Endothelial cell of umbilical vein (primary cell): ENCODE results near the gene GH1. TPM values are rescaled to one million over a fixed set of nuclear protein-coding genes. Genes with fewer than 3 reads are reported as not detected.
A peak's percentile ranks its signal among the peaks of the same experiment; 100 is the strongest.

Experiments used
- BruUV-seq: library from RNA; stranded (reverse); fragments of 400-500 nt; replicated peaks from 2 replicates; lab custom pipeline; 2021; lab: Mats Ljungman, UMichigan
- CTCF ChIA-PET: fragments of 300-600, 350-600 bp; sonication (Branson Sonifier 250); formaldehyde crosslinking; loops from one replicate; lab custom pipeline; 2021; ENCODE audit warnings: antibody characterized with exemption, inconsistent platforms; lab: Charles Lee
- POLR2A ChIA-PET: fragments of 300-600, 350-600 bp; sonication (Branson Sonifier 250); formaldehyde crosslinking; loops from one replicate; lab custom pipeline; 2021; ENCODE audit warnings: antibody characterized with exemption, inconsistent platforms; lab: Charles Lee
- DNase-seq: peaks from one replicate; pipeline ENCODE4 v3.0.0-alpha.2; 2011; ENCODE audit warnings: low read depth, low spot score
- FAIRE-seq: peaks from 2 replicates; lab custom pipeline; 2011; peaks lifted over from hg19 to GRCh38; lab: Jason Lieb, UNC
- H2AFZ ChIP-seq: 2 replicates; pipeline ENCODE4 v1.6.0; 2012; ENCODE audit warnings: low read depth, low read length, control low read depth, inconsistent platforms
- H3K27ac ChIP-seq: 2 replicates; pipeline ENCODE4 v1.5.1; 2011; ENCODE audit warnings: low read depth, mild to moderate bottlenecking, control low read depth, low read length, moderate library complexity; ENCODE audit not compliant: insufficient read depth
- H3K27me3 ChIP-seq, 2 experiments: 2 replicates each; pipeline versions ENCODE4 v1.6.0 to v1.6.1; 2011; ENCODE audit warnings: low read length in 2 of 2, mixed read lengths in 1 of 2; ENCODE audit not compliant: control insufficient read depth in 2 of 2, insufficient read depth in 2 of 2
- H3K36me3 ChIP-seq, 2 experiments: 2 replicates in 1 of 2; 3 replicates in 1 of 2; pipeline ENCODE4 v1.5.1; 2011; ENCODE audit warnings: low read length in 2 of 2, mild to moderate bottlenecking in 1 of 2, moderate library complexity in 1 of 2; ENCODE audit not compliant: control insufficient read depth in 2 of 2, insufficient read depth in 2 of 2; ENCODE audit errors: extremely low read depth in 1 of 2
- H3K4me1 ChIP-seq: 3 replicates; pipeline ENCODE4 v1.5.1; 2011; ENCODE audit warnings: mild to moderate bottlenecking, low read length; ENCODE audit not compliant: control insufficient read depth, insufficient read depth; ENCODE audit errors: extremely low read depth
- H3K4me2 ChIP-seq: 2 replicates; pipeline ENCODE4 v1.6.1; 2011; ENCODE audit warnings: low read length, control low read depth, mixed read lengths; ENCODE audit not compliant: insufficient read depth
- H3K4me3 ChIP-seq, 3 experiments: fragments of 200-600 bp in 1 of 3; sonication (generic), shearing (Covaris generic) in 1 of 3; replicated peaks in 1 of 3; 2 replicates each; pipeline ENCODE4 v1.5.1; 2011 to 2016; ENCODE audit warnings: control low read depth in 3 of 3, low read length in 3 of 3, mild to moderate bottlenecking in 2 of 3, inconsistent platforms in 1 of 3, low read depth in 1 of 3, moderate library complexity in 1 of 3; ENCODE audit not compliant: insufficient read depth in 1 of 3
- H3K79me2 ChIP-seq: 2 replicates; pipeline ENCODE4 v1.6.0; 2012; ENCODE audit warnings: low read length, inconsistent platforms; ENCODE audit not compliant: control insufficient read depth, insufficient read depth
- H3K9ac ChIP-seq: replicated peaks from 2 replicates; pipeline ENCODE3; 2011; ENCODE audit warnings: low read length, control low read depth; ENCODE audit not compliant: insufficient read depth; ENCODE audit errors: extremely low read depth
- H3K9me1 ChIP-seq: replicated peaks from 3 replicates; pipeline ENCODE4 v1.6.0; 2011; ENCODE audit warnings: mild to moderate bottlenecking, low read length; ENCODE audit not compliant: control insufficient read depth, insufficient read depth; ENCODE audit errors: extremely low read depth
- H3K9me3 ChIP-seq: replicated peaks from 2 replicates; pipeline ENCODE4 v1.5.1; 2012; ENCODE audit warnings: low read length, inconsistent platforms; ENCODE audit not compliant: control insufficient read depth, insufficient read depth
- H4K20me1 ChIP-seq: replicated peaks from 2 replicates; pipeline ENCODE3; 2011; ENCODE audit warnings: mild to moderate bottlenecking, low read length; ENCODE audit not compliant: control insufficient read depth, insufficient read depth; ENCODE audit errors: extremely low read depth
- CTCF ChIP-seq, 2 donors: IDR thresholded peaks; 1 replicate in 1 of 2; 2 replicates in 1 of 2; pipeline ENCODE4 v1.5.1; 2011; ENCODE audit warnings: low read length in 2 of 2, mild to moderate bottlenecking in 2 of 2, moderate library complexity in 2 of 2, control low read depth in 1 of 2, inconsistent platforms in 1 of 2, low read depth in 1 of 2; ENCODE audit not compliant: insufficient read depth in 1 of 2; ENCODE audit errors: extremely low read depth in 1 of 2
- FOS ChIP-seq: IDR thresholded peaks from 2 replicates; pipeline ENCODE4 v1.6.1; 2011; ENCODE audit warnings: mild to moderate bottlenecking, low read length, moderate library complexity, borderline replicate concordance; ENCODE audit not compliant: insufficient read depth
- GATA2 ChIP-seq: IDR thresholded peaks from 2 replicates; pipeline ENCODE4 v1.7.0; 2011; ENCODE audit warnings: low read depth, mild to moderate bottlenecking, moderate library complexity, mixed read lengths, low read length; ENCODE audit not compliant: insufficient read length, insufficient read depth
- MYC ChIP-seq: IDR thresholded peaks from one replicate; pipeline ENCODE4 v1.6.1; 2011; ENCODE audit warnings: mild to moderate bottlenecking, low read depth, low read length
- dilution Hi-C: fragments of 300-500 bp; cut with MboI; formaldehyde crosslinking; loops from one replicate; pipeline ENCODE4 v1.15.0; 2019; ENCODE audit warnings: low sequenced_read_pairs; ENCODE audit not compliant: extremely low pct_ligation_motif_present
- intact Hi-C: fragments of 100-400 bp; cut with micrococcal nuclease; formaldehyde crosslinking; loops from one replicate; pipeline ENCODE4 v1.10.0; 2022
- polyA plus RNA-seq, 4 experiments: library from polyadenylated mRNA; depleted of rRNA in 3 of 4; stranded (reverse) in 3 of 4; unstranded in 1 of 4; fragments of >200 nt; gene quantifications; 2 replicates each; pipeline versions ENCODE4 v1.2.1 to v1.2.3, GENCODE V29; 2011 to 2012; ENCODE audit warnings: missing spikeins in 1 of 4
- total RNA-seq: library from RNA; stranded (reverse); gene quantifications from 2 replicates; pipeline ENCODE4 v1.2.3, GENCODE V29; 2021

The GH1 gene
- total and polyA plus RNA-seq, 2 donors (not counting 3 experiments of a cell fraction or from before 2014, with no cell fraction given), result not detected

GRCh38 chr17:63911657-63912100 lies 7.0 kb downstream of the GH1 start:
- TF ChIP-seq MYC (no peak), GATA2 (no peak), FOS (no peak), CTCF (IDR thresholded peaks at IDR 0.05; ENCODE audit: extremely low read depth in 1 of 2, insufficient read depth in 1 of 2, low read depth in 1 of 2, low read length in 2 of 2) (peak; percentile 34 to 70)
- H3K4me2 ChIP-seq, result no peak overlapping the region
- DNase-seq, result peak; percentile 26
- no peaks in the 10 kb centered on the region for H3K36me3 ChIP-seq
- dilution Hi-C loops, result no loop called here
- no peaks in the 10 kb centered on the region for H3K79me2 ChIP-seq
- intact Hi-C loops, result loop anchor here (2.0 kb wide), 2 partner anchors 219 to 367 kb away; partner anchors contain the start of gene ERN1
- H3K4me3 ChIP-seq, result no peak overlapping the region
- no peaks in the 10 kb centered on the region for H3K9me1 ChIP-seq
- no peaks in the 10 kb centered on the region for H3K4me1 ChIP-seq
- no peak overlapping the region for H3K9ac ChIP-seq
- ChIA-PET CTCF (interaction anchor here (1.0 to 4.7 kb wide), 17 partner anchors 8 to 371 kb away, joined by 3 to 33 read pairs (median 4); partner anchors contain the start of gene ERN1), POLR2A (no interaction called here)
- no peaks in the 10 kb centered on the region for H4K20me1 ChIP-seq
- H2AFZ ChIP-seq, result no peak overlapping the region
- H3K27ac ChIP-seq, result no peak overlapping the region
- H3K27me3 ChIP-seq, result peaks cover 6 to 8% of the 10 kb centered on the region in 2 experiments
- no peaks in the 10 kb centered on the region for H3K9me3 ChIP-seq
- no TSS peak for BruUV-seq
- FAIRE-seq, result peak; percentile 69
